H1 (cell line): Measurements from ENCODE around the gene SLC9C2. TPM values are rescaled to one million over a fixed set of nuclear protein-coding genes. Genes with fewer than 3 reads are reported as not detected.

Source experiments
- CTCF ChIA-PET: fragments of 300-600 bp; sonication (Branson Sonifier 250); formaldehyde crosslinking; loops from one replicate; lab custom pipeline; 2021; ENCODE audit not compliant: partially characterized antibody; lab: Charles Lee
- POLR2A ChIA-PET: fragments of 300-600 bp; sonication (Branson Sonifier 250); formaldehyde crosslinking; loops from one replicate; lab custom pipeline; 2021; ENCODE audit warnings: inconsistent platforms; ENCODE audit not compliant: partially characterized antibody; lab: Charles Lee
- DNase-seq, 2 experiments: peaks; one replicate each; pipeline versions ENCODE4 v3.0.0 to v3.0.0-alpha.2; 2010 to 2022; ENCODE audit warnings: low spot score in 2 of 2, low read depth in 1 of 2, mixed read lengths in 1 of 2
- FAIRE-seq: peaks from 2 replicates; lab custom pipeline; 2011; peaks lifted over from hg19 to GRCh38; lab: Jason Lieb, UNC
- H2AFZ ChIP-seq: 2 replicates; pipeline ENCODE4 v1.8.1; 2012; ENCODE audit warnings: low read length, inconsistent platforms
- H2AK5ac ChIP-seq: 2 replicates; pipeline ENCODE4 v1.6.1; 2013; ENCODE audit warnings: low read depth, low read length
- H2BK120ac ChIP-seq: replicated peaks from 2 replicates; pipeline ENCODE3; 2013; ENCODE audit warnings: low read depth, low read length, inconsistent platforms
- H2BK12ac ChIP-seq: 2 replicates; pipeline ENCODE4 v1.6.1; 2013; ENCODE audit warnings: low read depth, low read length
- H2BK15ac ChIP-seq: 2 replicates; pipeline ENCODE4 v1.6.1; 2013; ENCODE audit warnings: low read length
- H2BK20ac ChIP-seq: 2 replicates; pipeline ENCODE4 v1.6.1; 2013; ENCODE audit warnings: low read length
- H2BK5ac ChIP-seq: 2 replicates; pipeline ENCODE4 v1.6.1; 2013; ENCODE audit warnings: low read depth, low read length
- H3K14ac ChIP-seq: 2 replicates; pipeline ENCODE4 v1.6.1; 2013; ENCODE audit warnings: inconsistent platforms; ENCODE audit not compliant: insufficient read length
- H3K18ac ChIP-seq: 2 replicates; pipeline ENCODE4 v1.6.1; 2013; ENCODE audit warnings: low read length; ENCODE audit errors: extremely low read depth
- H3K23ac ChIP-seq: 2 replicates; pipeline ENCODE4 v1.6.1; 2013; ENCODE audit warnings: inconsistent platforms; ENCODE audit not compliant: insufficient read length
- H3K23me2 ChIP-seq: 2 replicates; pipeline ENCODE4 v1.6.1; 2013; ENCODE audit warnings: low read depth, low read length
- H3K27ac ChIP-seq: 2 replicates; pipeline ENCODE4 v1.6.1; 2011; ENCODE audit warnings: low read depth, low read length, inconsistent platforms
- H3K27me3 ChIP-seq, 4 experiments: replicated peaks in 1 of 4; 1 replicate in 1 of 4; 2 replicates in 3 of 4; pipeline versions ENCODE4 v1.6.1 to v1.8.1; 2011 to 2013; ENCODE audit warnings: low read length in 3 of 4, mild to moderate bottlenecking in 3 of 4, inconsistent platforms in 2 of 4, mixed read lengths in 2 of 4, moderate library complexity in 1 of 4; ENCODE audit not compliant: control insufficient read depth in 3 of 4, insufficient read depth in 3 of 4; ENCODE audit errors: extremely low read depth in 1 of 4
- H3K36me3 ChIP-seq, 4 experiments: 2 replicates each; pipeline versions ENCODE4 v1.6.1 to v1.8.1; 2011 to 2013; ENCODE audit warnings: mild to moderate bottlenecking in 4 of 4, low read length in 3 of 4, moderate library complexity in 2 of 4, control low read depth in 1 of 4, inconsistent platforms in 1 of 4; ENCODE audit not compliant: insufficient read depth in 4 of 4, control insufficient read depth in 2 of 4
- H3K4ac ChIP-seq: replicated peaks from 2 replicates; pipeline ENCODE3; 2013; ENCODE audit warnings: low read length, low read depth, mixed read lengths, inconsistent platforms; ENCODE audit not compliant: insufficient read length
- H3K4me1 ChIP-seq, 4 experiments: replicated peaks in 1 of 4; 1 replicate in 1 of 4; 2 replicates in 3 of 4; pipeline versions ENCODE4 v1.6.1 to v1.8.1; 2011 to 2013; ENCODE audit warnings: low read length in 3 of 4, inconsistent platforms in 2 of 4, mixed read lengths in 1 of 4; ENCODE audit not compliant: insufficient read depth in 4 of 4, control insufficient read depth in 3 of 4
- H3K4me2 ChIP-seq, 2 experiments: 2 replicates each; pipeline versions ENCODE4 v1.6.1 to v1.8.1; 2011 to 2013; ENCODE audit warnings: low read depth in 2 of 2, low read length in 2 of 2, control low read depth in 1 of 2, inconsistent platforms in 1 of 2, mild to moderate bottlenecking in 1 of 2; ENCODE audit not compliant: insufficient read depth in 1 of 2
- H3K4me3 ChIP-seq, 4 experiments: fragments of 200-600, 300-600 bp in 1 of 4; sonication (generic), shearing (Covaris generic), sonication (Bioruptor Twin) in 1 of 4; 2 replicates each; pipeline versions ENCODE4 v1.5.1 to v1.8.1; 2011 to 2016; ENCODE audit warnings: low read length in 4 of 4, low read depth in 3 of 4, control low read depth in 2 of 4, inconsistent platforms in 2 of 4, mild to moderate bottlenecking in 2 of 4, mixed read lengths in 1 of 4, moderate library complexity in 1 of 4; ENCODE audit not compliant: insufficient read depth in 2 of 4; ENCODE audit errors: extremely low read depth in 1 of 4
- H3K56ac ChIP-seq: replicated peaks from 2 replicates; pipeline ENCODE3; 2013; ENCODE audit warnings: low read depth, mild to moderate bottlenecking, mixed read lengths, low read length, inconsistent platforms; ENCODE audit not compliant: insufficient read length
- H3K79me1 ChIP-seq: 2 replicates; pipeline ENCODE4 v1.6.1; 2013; ENCODE audit warnings: low read depth, low read length, control low read depth
- H3K79me2 ChIP-seq, 2 experiments: 2 replicates each; pipeline versions ENCODE4 v1.6.1 to v1.8.1; 2012 to 2013; ENCODE audit warnings: low read length in 2 of 2, mild to moderate bottlenecking in 2 of 2, inconsistent platforms in 1 of 2; ENCODE audit not compliant: insufficient read depth in 2 of 2, control insufficient read depth in 1 of 2
- H3K9ac ChIP-seq, 4 experiments: replicated peaks in 1 of 4; 1 replicate in 1 of 4; 2 replicates in 3 of 4; pipeline versions ENCODE4 v1.6.1 to v1.8.1; 2011 to 2013; ENCODE audit warnings: low read depth in 3 of 4, low read length in 3 of 4, control low read depth in 2 of 4, mild to moderate bottlenecking in 2 of 4, moderate library complexity in 2 of 4, inconsistent platforms in 1 of 4; ENCODE audit errors: extremely low read depth in 1 of 4
- H3K9me3 ChIP-seq, 2 experiments: 2 replicates each; pipeline versions ENCODE4 v1.6.1 to v1.8.1; 2012 to 2013; ENCODE audit warnings: mild to moderate bottlenecking in 2 of 2, moderate library complexity in 2 of 2, control low read depth in 1 of 2, inconsistent platforms in 1 of 2, low read depth in 1 of 2, low read length in 1 of 2, mixed read lengths in 1 of 2; ENCODE audit not compliant: insufficient read depth in 2 of 2
- H4K20me1 ChIP-seq, 2 experiments: replicated peaks in 1 of 2; 2 replicates each; pipeline versions ENCODE3 to v1.8.1; 2011 to 2013; ENCODE audit warnings: inconsistent platforms in 2 of 2, low read length in 2 of 2, mild to moderate bottlenecking in 1 of 2; ENCODE audit not compliant: insufficient read depth in 2 of 2, control insufficient read depth in 1 of 2
- H4K5ac ChIP-seq: 2 replicates; pipeline ENCODE4 v1.6.1; 2013; ENCODE audit warnings: low read length, low read depth, mixed read lengths, inconsistent platforms; ENCODE audit not compliant: insufficient read length
- H4K8ac ChIP-seq: 2 replicates; pipeline ENCODE4 v1.8.0; 2013; ENCODE audit warnings: mild to moderate bottlenecking, moderate library complexity, low read length, inconsistent platforms; ENCODE audit not compliant: insufficient read depth; ENCODE audit errors: extremely low read depth
- H4K91ac ChIP-seq: replicated peaks from 2 replicates; pipeline ENCODE3; 2013; ENCODE audit warnings: low read length, mixed read lengths, inconsistent platforms; ENCODE audit not compliant: insufficient read length
- EGR1 ChIP-seq: IDR thresholded peaks from 2 replicates; pipeline ENCODE4 v1.6.1; 2011; ENCODE audit warnings: low read depth, low read length, borderline replicate concordance
- JUN ChIP-seq: IDR thresholded peaks from 2 replicates; pipeline ENCODE4 v1.6.1; 2011; ENCODE audit warnings: low read depth, mild to moderate bottlenecking, improper control_type of control experiment, low read length
- POLR2A ChIP-seq, 2 experiments: IDR thresholded peaks; 1 replicate in 1 of 2; 2 replicates in 1 of 2; pipeline ENCODE4 v1.6.1; 2011; ENCODE audit warnings: low read depth in 2 of 2, low read length in 2 of 2, mild to moderate bottlenecking in 2 of 2; ENCODE audit errors: control extremely low read depth in 1 of 2
- SP2 ChIP-seq: IDR thresholded peaks from 2 replicates; pipeline ENCODE4 v1.6.1; 2012; ENCODE audit warnings: mild to moderate bottlenecking, low read length, inconsistent platforms
- WGBS, 2 experiments: shearing (Covaris generic) in 1 of 2; methylation state at CpG; one replicate each; pipeline versions ENCODE4 v1.1.6 to v1.1.7; 2013 to 2015; ENCODE audit warnings: low lambda C conversion rate in 2 of 2, mixed read lengths in 2 of 2, inconsistent platforms in 1 of 2, low coverage in 1 of 2, missing lambda C conversion rate in 1 of 2; ENCODE audit not compliant: insufficient replicate concordance in 2 of 2, insufficient coverage in 1 of 2, insufficient read length in 1 of 2; ENCODE audit errors: extremely low coverage in 1 of 2, missing lambda C conversion rate in 1 of 2; 5-methylcytosine and 5-hydroxymethylcytosine counted together
- polyA plus RNA-seq, 7 experiments: library from polyadenylated mRNA; depleted of rRNA in 3 of 7; stranded (reverse) in 5 of 7; unstranded in 2 of 7; fragments of >200 nt in 5 of 7; fragments of 200-250 nt in 2 of 7; gene quantifications; 1 replicate in 5 of 7; 2 replicates in 1 of 7; 4 replicates in 1 of 7; pipeline versions ENCODE4 v1.2.1 to v1.2.3, GENCODE V29; 2011 to 2013; ENCODE audit warnings: missing spikeins in 2 of 7, mixed read lengths in 2 of 7
- total RNA-seq: library from RNA; stranded (reverse); fragmentation: NEBNext Ultra II Directional; extraction: Animal tissue kit (Norgen Biotek cat#: 25700); gene quantifications from 2 replicates; pipeline ENCODE4 v1.2.1, GENCODE V29; 2021

The SLC9C2 gene
- total and polyA plus RNA-seq, 2 of the 8 experiments (the other 6 are each of a cell fraction or from before 2014, with no cell fraction given) = not detected

DNA sequence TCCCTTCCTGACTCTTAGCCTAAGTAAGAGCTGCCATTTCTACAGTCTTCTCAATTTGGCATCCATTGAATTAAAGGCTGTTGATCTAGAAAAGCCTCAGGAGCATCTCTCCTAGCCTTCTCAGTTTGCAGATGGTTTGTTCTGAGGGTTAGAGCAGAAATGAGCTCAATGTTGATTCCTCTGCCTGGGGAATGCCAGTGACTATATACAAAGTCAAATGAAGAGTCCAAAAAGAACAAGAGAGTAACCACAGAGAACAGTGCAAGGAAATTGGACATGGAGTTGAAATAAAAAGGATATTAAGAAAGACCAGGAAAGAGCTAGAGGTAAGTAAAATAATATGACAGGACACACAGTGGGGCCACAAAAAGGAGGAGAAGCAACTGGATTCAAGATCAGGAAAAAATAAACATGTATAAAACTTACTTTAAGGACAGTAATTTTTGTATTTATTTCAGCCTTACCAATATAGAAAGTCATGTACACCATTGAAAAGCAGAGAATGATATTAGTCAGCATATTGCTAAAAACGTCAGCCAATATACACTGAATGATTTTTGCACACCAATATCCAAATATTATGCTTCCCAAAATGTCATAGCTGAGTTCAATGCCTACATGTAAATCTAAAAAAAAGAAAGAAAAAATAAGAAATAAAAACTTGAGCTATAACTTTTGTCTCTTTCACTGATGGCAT is 21.3 kb downstream of the SLC9C2 start:
- Histone ChIP-seq H3K4me1 (no peaks in the 10 kb centered on the region), H4K5ac (no peak overlapping the region), H3K27me3 (no peaks in the 10 kb centered on the region), H4K8ac (no peak overlapping the region), H2BK120ac (no peak overlapping the region), H2AFZ (0 out of 2 replicates have a peak overlapping the region, but pooled peaks have one; percentile 36), H3K18ac (no peak overlapping the region), H3K23me2 (no peaks in the 10 kb centered on the region), H2BK5ac (no peak overlapping the region), H2BK15ac (no peak overlapping the region), H2BK20ac (no peak overlapping the region), H3K9me3 (no peaks in the 10 kb centered on the region), H3K9ac (no peak overlapping the region), H3K79me2 (no peaks in the 10 kb centered on the region), H3K23ac (no peak overlapping the region), H3K4me3 (no peak overlapping the region), H3K56ac (no peak overlapping the region), H2BK12ac (no peak overlapping the region), H4K20me1 (no peaks in the 10 kb centered on the region), H4K91ac (no peak overlapping the region), H3K36me3 (no peaks in the 10 kb centered on the region), H3K14ac (no peak overlapping the region), H3K79me1 (no peaks in the 10 kb centered on the region), H2AK5ac (no peak overlapping the region), H3K27ac (no peak overlapping the region), H3K4ac (no peak overlapping the region), H3K4me2 (no peak overlapping the region)
- POLR2A ChIA-PET = interaction anchor here (1.3 to 1.8 kb wide), 2 partner anchors 17 to 55 kb away, joined by 3 to 4 read pairs; no protein-coding TSS in a partner anchor
- FAIRE-seq = no peak
- 67% methylated on average over 1 of the region's 1 CpG; no CpG with 5 or more reads in 1 of the 2 experiments for whole genome bisulfite sequencing, 2 experiments
- CTCF ChIA-PET = interaction anchor here (0.8 to 1.5 kb wide), 3 partner anchors 44 to 803 kb away, joined by 3 to 4 read pairs (median 3); no protein-coding TSS in a partner anchor
- DNase-seq = no peak
- no peak for TF ChIP-seq SP2
- no peak for TF ChIP-seq JUN
- no peak for TF ChIP-seq EGR1
- no peak for TF ChIP-seq POLR2A (IDR thresholded peaks at IDR 0.05; ENCODE audit: control extremely low read depth in 1 of 2, low read depth in 2 of 2, low read length in 2 of 2)
